H1 (cell line): ENCODE data around the gene ENOSF1.

Source experiments
- CREB1 ChIP-seq: IDR thresholded peaks from 2 replicates; pipeline ENCODE4 v1.6.1; 2012; ENCODE audit warnings: inconsistent platforms
- CTCF ChIP-seq, 3 experiments: IDR thresholded peaks; 1 replicate in 2 of 3; 2 replicates in 1 of 3; pipeline versions ENCODE4 v1.5.1 to v1.6.1; 2011; ENCODE audit warnings: low read length in 3 of 3, mild to moderate bottlenecking in 3 of 3, inconsistent platforms in 2 of 3, low read depth in 1 of 3, moderate library complexity in 1 of 3; ENCODE audit not compliant: insufficient read depth in 1 of 3; ENCODE audit errors: control extremely low read depth in 1 of 3
- EZH2 ChIP-seq: fragments of 200-600 bp; sonication (generic); IDR thresholded peaks from 2 replicates; pipeline ENCODE4 v1.7.1; 2012; ENCODE audit warnings: low read depth, mild to moderate bottlenecking, moderate library complexity, low read length, inconsistent platforms; ENCODE audit not compliant: severe bottlenecking
- KDM1A ChIP-seq: fragments of 200-600, 300-600 bp; sonication (generic); IDR thresholded peaks from 2 replicates; pipeline ENCODE4 v1.7.1; 2016; ENCODE audit warnings: mild to moderate bottlenecking, low read length, borderline replicate concordance
- POLR2A ChIP-seq, 2 experiments: IDR thresholded peaks; 1 replicate in 1 of 2; 2 replicates in 1 of 2; pipeline ENCODE4 v1.6.1; 2011; ENCODE audit warnings: low read depth in 2 of 2, low read length in 2 of 2, mild to moderate bottlenecking in 2 of 2; ENCODE audit errors: control extremely low read depth in 1 of 2
- RAD21 ChIP-seq, 2 experiments: IDR thresholded peaks in 1 of 2; conservative IDR thresholded peaks in 1 of 2; 2 replicates each; pipeline ENCODE4 v1.6.1; 2011; ENCODE audit warnings: low read depth in 2 of 2, low read length in 2 of 2, improper control_type of control experiment in 1 of 2, inconsistent platforms in 1 of 2, mild to moderate bottlenecking in 1 of 2, moderate library complexity in 1 of 2
- SIRT6 ChIP-seq: IDR thresholded peaks from one replicate; pipeline ENCODE4 v1.7.1; 2012; ENCODE audit warnings: low read length, inconsistent platforms
- SP1 ChIP-seq: IDR thresholded peaks from 2 replicates; pipeline ENCODE4 v1.6.1; 2011; ENCODE audit warnings: low read depth, low read length
- YY1 ChIP-seq: IDR thresholded peaks from 2 replicates; pipeline ENCODE4 v1.6.1; 2011; ENCODE audit warnings: low read depth, mild to moderate bottlenecking, low read length

GRCh38 chr18:649341-649740, 63.1 kb downstream of the ENOSF1 start:
- TF ChIP-seq CTCF (IDR thresholded peaks at IDR 0.05; ENCODE audit: control extremely low read depth in 1 of 3, insufficient read depth in 1 of 3, low read depth in 1 of 3, low read length in 3 of 3), result no peak
- no peak for TF ChIP-seq POLR2A (IDR thresholded peaks at IDR 0.05; ENCODE audit: control extremely low read depth in 1 of 2, low read depth in 2 of 2, low read length in 2 of 2)
- no peak for TF ChIP-seq SP1
- no peak for TF ChIP-seq EZH2
- TF ChIP-seq YY1, result no peak
- TF ChIP-seq KDM1A, result no peak
- no peak for TF ChIP-seq CREB1
- no peak for TF ChIP-seq SIRT6
- TF ChIP-seq RAD21 (IDR thresholded peaks at IDR 0.05 in 1 of 2, conservative IDR thresholded peaks at IDR 0.05 in 1 of 2; ENCODE audit: low read depth in 2 of 2, low read length in 2 of 2), result no peak
